NB4 (cell line): ENCODE data around the gene RAP1GAP.

Source experiments
- DNase-seq: peaks from one replicate; pipeline ENCODE4 v3.0.0; 2010; ENCODE audit warnings: low read depth
- H3K4me3 ChIP-seq: one replicate; pipeline ENCODE4 v1.5.1; 2011; ENCODE audit warnings: mild to moderate bottlenecking, low read depth, low read length, moderate library complexity
- MYC ChIP-seq: IDR thresholded peaks from 2 replicates; pipeline ENCODE4 v1.6.1; 2011; ENCODE audit warnings: low read depth, low read length
- POLR2A ChIP-seq: IDR thresholded peaks from 2 replicates; pipeline ENCODE4 v1.6.1; 2011; ENCODE audit warnings: mild to moderate bottlenecking; ENCODE audit not compliant: insufficient read length; ENCODE audit errors: extremely low read depth
- TF ChIP-seq, protein P1 (sequence below): IDR thresholded peaks from one replicate; pipeline ENCODE4 v1.5.1; 2012; ENCODE audit warnings: low read depth, low read length
- TF ChIP-seq, protein P2 (sequence below): IDR thresholded peaks from 2 replicates; pipeline ENCODE4 v1.6.1; 2011; ENCODE audit warnings: low read depth, low read length

Gene RAP1GAP

GRCh38 chr1:21668951-21669257 is 253 bp downstream of the RAP1GAP start:
- no peak for TF ChIP-seq MYC
- TF ChIP-seq, protein P1, sequence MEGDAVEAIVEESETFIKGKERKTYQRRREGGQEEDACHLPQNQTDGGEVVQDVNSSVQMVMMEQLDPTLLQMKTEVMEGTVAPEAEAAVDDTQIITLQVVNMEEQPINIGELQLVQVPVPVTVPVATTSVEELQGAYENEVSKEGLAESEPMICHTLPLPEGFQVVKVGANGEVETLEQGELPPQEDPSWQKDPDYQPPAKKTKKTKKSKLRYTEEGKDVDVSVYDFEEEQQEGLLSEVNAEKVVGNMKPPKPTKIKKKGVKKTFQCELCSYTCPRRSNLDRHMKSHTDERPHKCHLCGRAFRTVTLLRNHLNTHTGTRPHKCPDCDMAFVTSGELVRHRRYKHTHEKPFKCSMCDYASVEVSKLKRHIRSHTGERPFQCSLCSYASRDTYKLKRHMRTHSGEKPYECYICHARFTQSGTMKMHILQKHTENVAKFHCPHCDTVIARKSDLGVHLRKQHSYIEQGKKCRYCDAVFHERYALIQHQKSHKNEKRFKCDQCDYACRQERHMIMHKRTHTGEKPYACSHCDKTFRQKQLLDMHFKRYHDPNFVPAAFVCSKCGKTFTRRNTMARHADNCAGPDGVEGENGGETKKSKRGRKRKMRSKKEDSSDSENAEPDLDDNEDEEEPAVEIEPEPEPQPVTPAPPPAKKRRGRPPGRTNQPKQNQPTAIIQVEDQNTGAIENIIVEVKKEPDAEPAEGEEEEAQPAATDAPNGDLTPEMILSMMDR = no peak
- no peak overlapping the region for H3K4me3 ChIP-seq
- no peak for DNase-seq

- TF ChIP-seq, protein P1 = peak; percentile 15
- no peak for TF ChIP-seq MYC
- no peak for DNase-seq
- H3K4me3 ChIP-seq = no peak overlapping the region
Measured at GRCh38 chr1:21668232-21668950, 766 bp downstream of the RAP1GAP start.

- TF ChIP-seq MYC (no peak), POLR2A (no peak)
- TF ChIP-seq, protein P2, sequence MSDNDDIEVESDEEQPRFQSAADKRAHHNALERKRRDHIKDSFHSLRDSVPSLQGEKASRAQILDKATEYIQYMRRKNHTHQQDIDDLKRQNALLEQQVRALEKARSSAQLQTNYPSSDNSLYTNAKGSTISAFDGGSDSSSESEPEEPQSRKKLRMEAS = no peak
- TF ChIP-seq, protein P1 = no peak
- no peak overlapping the region for H3K4me3 ChIP-seq
- no peak for DNase-seq
Measured at GRCh38 chr1:21667348-21668231, 1.6 kb downstream of the RAP1GAP start.

DNA sequence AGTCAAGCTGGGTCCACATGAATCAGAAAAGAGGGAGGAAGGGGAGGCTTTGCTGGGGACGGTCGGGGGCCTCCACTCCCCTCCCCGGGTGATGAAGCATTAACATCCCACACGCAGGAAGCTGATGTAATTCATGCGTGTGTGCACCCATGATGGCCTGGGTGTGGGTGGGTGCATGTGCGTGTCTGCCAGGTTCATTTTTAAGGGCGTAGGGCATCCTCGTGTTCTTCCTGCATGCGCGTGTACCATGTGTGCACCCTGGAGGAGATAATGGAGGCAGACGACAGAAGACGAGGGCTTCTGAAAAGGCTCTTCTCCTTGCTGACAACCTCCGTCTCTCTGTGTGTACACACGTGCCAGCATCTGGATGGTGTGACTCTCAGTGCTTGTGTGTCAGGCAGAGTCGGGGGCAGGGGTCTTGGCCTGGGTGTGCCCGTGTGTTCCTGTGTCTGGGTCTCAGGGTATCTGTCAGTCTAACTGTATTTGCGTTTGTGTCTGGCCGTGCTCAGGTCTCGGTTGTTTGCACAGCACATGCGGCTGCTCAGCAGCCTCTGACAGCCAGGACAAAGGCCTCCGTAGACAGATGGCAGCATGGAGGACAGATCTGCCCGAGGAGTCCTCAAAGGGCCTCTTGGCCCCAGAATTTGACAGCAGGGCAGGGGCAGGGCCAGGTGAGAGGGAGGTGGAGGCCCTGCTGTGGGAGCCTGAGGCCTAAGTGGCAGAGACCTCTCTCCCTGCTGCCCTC is 2.4 kb downstream of the RAP1GAP start:
- TF ChIP-seq, protein P2 = no peak
- no peak for TF ChIP-seq POLR2A
- no peak for TF ChIP-seq MYC
- TF ChIP-seq, protein P1 = no peak
- DNase-seq = no peak
- no peak overlapping the region for H3K4me3 ChIP-seq

- TF ChIP-seq, protein P2 = no peak
- TF ChIP-seq, protein P1 = no peak
- no peak for TF ChIP-seq MYC
- no peak for TF ChIP-seq POLR2A
- H3K4me3 ChIP-seq = no peak overlapping the region
- DNase-seq = peak; percentile 39
Measured at GRCh38 chr1:21665711-21666575, 3.2 kb downstream of the RAP1GAP start.
